ENCODE results near the gene SNTG2. TPM values are rescaled to one million over a fixed set of nuclear protein-coding genes. Genes with fewer than 3 reads are reported as not detected.

Gene SNTG2
- total RNA-seq, 1 experiment from 2014 or later: not detected

GRCh38 chr2:1170241-1170640, 219.6 kb downstream of the SNTG2 start:
- Histone ChIP-seq H3K27me3 (replicated peaks; ENCODE audit: control insufficient read depth, insufficient read depth, low read length) (no peaks in the 10 kb centered on the region), H3K36me3 (ENCODE audit: control insufficient read depth, insufficient read depth, low read length) (no peaks in the 10 kb centered on the region), H3K9me3 (no peaks in the 10 kb centered on the region), H3K4me1 (no peaks in the 10 kb centered on the region), H3K4me3 (ENCODE audit: low read depth, low read length) (no peak overlapping the region)
- intact Hi-C loops (cut with micrococcal nuclease; ENCODE audit: unreplicated experiment): no loop called here
- Mint-ChIP-seq H3K9me3 (ENCODE audit: unreplicated experiment) (no peaks in the 10 kb centered on the region), H3K4me1 (ENCODE audit: low read depth, unreplicated experiment) (no peaks in the 10 kb centered on the region), H3K4me3 (ENCODE audit: unreplicated experiment) (no peak overlapping the region), H3K27ac (ENCODE audit: unreplicated experiment) (no peak overlapping the region), H3K27me3 (ENCODE audit: insufficient read depth, unreplicated experiment) (no peaks in the 10 kb centered on the region), H3K36me3 (ENCODE audit: insufficient read depth, unreplicated experiment) (no peaks in the 10 kb centered on the region)
- no TSS peak for BruUV-seq (replicated peaks)
- no peak for DNase-seq
- ChIA-PET CTCF (no interaction called here), POLR2A (no interaction called here)
- TF ChIP-seq CTCF (IDR thresholded peaks at IDR 0.05; ENCODE audit: insufficient read depth in 1 of 2, low read depth in 1 of 2, low read length in 1 of 2, severe bottlenecking in 1 of 2, unreplicated experiment in 1 of 2): no peak

DNA sequence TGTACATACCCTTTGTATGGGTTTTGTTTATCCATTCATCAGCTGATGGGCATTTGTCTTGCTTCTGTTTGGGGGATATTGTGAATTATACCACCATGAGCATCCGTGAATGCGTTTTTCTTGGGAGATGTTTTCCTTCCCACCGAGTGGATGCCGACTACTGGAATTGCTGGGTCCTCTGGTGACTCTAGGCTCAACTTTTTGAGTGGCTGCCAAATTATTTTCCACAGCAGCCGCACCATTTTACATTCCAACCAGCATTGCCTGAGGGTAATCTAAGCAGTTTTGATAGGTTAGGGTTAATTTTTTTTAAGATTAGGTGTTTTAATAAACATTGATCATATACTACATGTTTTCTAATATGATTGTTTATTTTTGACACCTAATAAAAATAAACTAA, 220.1 kb downstream of the SNTG2 start:
- Mint-ChIP-seq H3K27me3 (ENCODE audit: insufficient read depth, unreplicated experiment) (no peaks in the 10 kb centered on the region), H3K27ac (ENCODE audit: unreplicated experiment) (no peak overlapping the region), H3K4me3 (ENCODE audit: unreplicated experiment) (no peak overlapping the region), H3K36me3 (ENCODE audit: insufficient read depth, unreplicated experiment) (no peaks in the 10 kb centered on the region), H3K4me1 (ENCODE audit: low read depth, unreplicated experiment) (no peaks in the 10 kb centered on the region), H3K9me3 (ENCODE audit: unreplicated experiment) (no peaks in the 10 kb centered on the region)
- Histone ChIP-seq H3K36me3 (ENCODE audit: control insufficient read depth, insufficient read depth, low read length) (no peaks in the 10 kb centered on the region), H3K4me1 (no peaks in the 10 kb centered on the region), H3K9me3 (no peaks in the 10 kb centered on the region), H3K27me3 (replicated peaks; ENCODE audit: control insufficient read depth, insufficient read depth, low read length) (no peaks in the 10 kb centered on the region), H3K4me3 (ENCODE audit: low read depth, low read length) (no peak overlapping the region)
- DNase-seq: no peak
- BruUV-seq (replicated peaks): no TSS peak
- ChIA-PET POLR2A (no interaction called here), CTCF (no interaction called here)
- intact Hi-C loops (cut with micrococcal nuclease; ENCODE audit: unreplicated experiment): no loop called here
- no peak for TF ChIP-seq CTCF (IDR thresholded peaks at IDR 0.05; ENCODE audit: insufficient read depth in 1 of 2, low read depth in 1 of 2, low read length in 1 of 2, severe bottlenecking in 1 of 2, unreplicated experiment in 1 of 2)

- BruUV-seq (replicated peaks): no TSS peak
- Mint-ChIP-seq H3K27me3 (ENCODE audit: insufficient read depth, unreplicated experiment) (no peaks in the 10 kb centered on the region), H3K36me3 (ENCODE audit: insufficient read depth, unreplicated experiment) (no peaks in the 10 kb centered on the region), H3K4me3 (ENCODE audit: unreplicated experiment) (no peak overlapping the region), H3K27ac (ENCODE audit: unreplicated experiment) (no peak overlapping the region), H3K9me3 (ENCODE audit: unreplicated experiment) (no peaks in the 10 kb centered on the region), H3K4me1 (ENCODE audit: low read depth, unreplicated experiment) (no peaks in the 10 kb centered on the region)
- Histone ChIP-seq H3K4me1 (no peaks in the 10 kb centered on the region), H3K4me3 (ENCODE audit: low read depth, low read length) (no peak overlapping the region), H3K27me3 (replicated peaks; ENCODE audit: control insufficient read depth, insufficient read depth, low read length) (no peaks in the 10 kb centered on the region), H3K36me3 (ENCODE audit: control insufficient read depth, insufficient read depth, low read length) (no peaks in the 10 kb centered on the region), H3K9me3 (no peaks in the 10 kb centered on the region)
- POLR2A ChIA-PET: no interaction called here
- CTCF ChIA-PET: no interaction called here
- no peak for TF ChIP-seq CTCF (IDR thresholded peaks at IDR 0.05; ENCODE audit: insufficient read depth in 1 of 2, low read depth in 1 of 2, low read length in 1 of 2, severe bottlenecking in 1 of 2, unreplicated experiment in 1 of 2)
- no peak for DNase-seq
- intact Hi-C loops (cut with micrococcal nuclease; ENCODE audit: unreplicated experiment): no loop called here
Measured at GRCh38 chr2:1173528-1173927, 222.9 kb downstream of the SNTG2 start.
